Measurements from ENCODE around the gene KCNMB2.

The KCNMB2 gene

DNA sequence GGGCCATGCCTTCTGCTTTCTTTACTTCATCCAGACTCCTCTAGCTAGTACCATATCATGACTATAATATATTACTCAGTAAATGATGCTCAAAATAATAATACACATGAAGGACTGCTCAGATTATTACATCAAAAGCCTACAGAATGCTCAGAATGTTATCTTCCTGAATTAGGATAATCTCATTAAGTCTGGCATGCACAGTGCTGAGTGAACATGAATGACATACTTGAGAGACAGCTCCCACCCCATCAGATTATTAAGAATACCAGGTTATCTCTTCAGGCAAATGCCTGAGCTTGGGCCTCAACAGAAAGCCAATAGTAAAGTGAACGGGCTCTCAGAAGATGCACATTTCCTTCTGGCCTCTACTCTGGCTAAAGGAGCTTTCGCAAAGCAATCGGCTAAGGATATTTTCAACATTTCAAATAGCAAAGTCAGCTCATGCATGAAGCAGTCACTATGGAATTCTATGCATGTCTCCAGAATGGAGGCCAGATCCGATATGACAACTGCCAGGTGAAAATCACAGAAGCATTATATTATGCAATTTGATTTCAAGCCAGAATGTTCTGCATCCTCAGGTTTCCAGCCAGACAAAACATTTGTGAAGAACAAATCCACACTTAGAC lies 122.6 kb downstream of the KCNMB2 start:
- DNase-seq: no peak

DNA sequence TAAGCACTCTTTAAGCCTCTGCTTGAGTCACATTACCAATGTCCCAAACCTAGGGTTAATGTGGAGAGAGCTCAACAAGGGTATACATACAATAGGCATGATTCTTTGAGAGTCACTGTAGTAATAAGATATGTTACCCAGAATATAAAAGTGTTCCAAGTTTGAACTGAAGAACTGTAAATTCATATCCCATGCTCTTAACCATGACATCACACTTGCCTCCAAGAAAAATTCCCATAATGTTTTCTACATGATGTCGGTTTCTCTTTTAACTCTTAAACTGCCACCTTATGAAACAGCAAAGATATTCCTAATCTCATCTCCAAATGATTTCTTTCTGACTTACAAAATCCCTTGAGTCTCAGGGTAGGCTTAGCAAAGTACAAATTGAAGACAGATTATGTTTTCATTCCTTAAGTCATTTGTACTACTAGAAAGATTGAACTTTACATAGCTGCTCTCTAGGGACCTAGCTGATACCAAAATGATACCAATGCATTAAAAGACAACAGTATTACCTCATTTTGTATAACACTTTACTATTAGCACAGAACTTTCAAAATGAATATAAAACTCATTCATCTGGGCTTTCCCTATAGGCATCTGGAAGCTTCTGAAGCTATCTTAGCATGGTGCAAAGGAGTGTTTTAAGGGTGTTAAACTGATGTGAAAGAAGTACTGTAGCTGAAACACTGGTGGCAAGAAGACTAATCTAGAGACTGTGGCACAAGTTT lies 127.1 kb downstream of the KCNMB2 start:
- DNase-seq: no peak

DNA sequence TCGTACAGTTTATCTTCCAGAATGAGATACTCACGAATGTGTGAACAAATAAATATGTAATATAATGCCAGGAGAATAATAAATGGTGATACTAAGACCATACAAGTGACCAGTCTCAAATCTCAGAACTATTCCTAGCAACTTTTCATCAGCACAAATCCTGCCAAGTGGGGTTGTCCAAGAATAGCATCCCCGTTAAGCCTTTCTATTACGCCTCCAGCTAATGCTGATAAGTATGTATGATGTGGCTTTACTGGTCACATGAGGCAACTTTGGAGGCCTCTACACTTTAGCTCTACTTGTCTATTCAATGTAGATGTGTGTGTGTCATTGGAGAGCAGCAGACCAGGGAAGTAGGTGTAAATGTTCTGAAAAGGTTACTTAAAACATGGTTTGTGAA lies 129.5 kb downstream of the KCNMB2 start:
- DNase-seq: no peak

DNA sequence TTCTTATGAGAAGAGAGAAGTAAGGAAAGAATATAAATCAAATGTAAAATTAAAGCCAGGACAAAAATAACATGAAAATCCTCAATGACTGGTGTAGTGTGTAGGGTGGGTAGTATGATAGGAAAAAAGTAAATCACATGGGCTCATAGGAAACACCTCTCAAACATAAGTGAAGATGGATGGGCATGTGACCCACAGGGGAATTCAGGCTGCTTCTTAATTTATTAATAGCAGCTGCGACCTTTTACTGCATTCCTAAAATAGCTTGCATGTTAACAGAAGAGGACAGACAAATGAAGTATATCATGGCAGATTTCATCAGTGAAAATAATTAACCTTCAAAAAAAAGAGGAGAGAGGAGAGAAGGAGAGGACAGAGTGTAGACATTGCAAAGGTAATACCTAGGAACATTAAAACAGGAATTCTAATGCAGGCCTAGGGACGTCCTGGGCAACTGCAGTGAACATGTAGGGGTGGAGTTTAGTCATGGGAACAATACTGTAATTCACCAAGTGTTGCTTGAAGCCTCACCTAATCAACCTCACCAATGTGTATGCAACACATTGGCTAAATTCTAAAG lies 132.9 kb downstream of the KCNMB2 start:
- DNase-seq: no peak

DNA sequence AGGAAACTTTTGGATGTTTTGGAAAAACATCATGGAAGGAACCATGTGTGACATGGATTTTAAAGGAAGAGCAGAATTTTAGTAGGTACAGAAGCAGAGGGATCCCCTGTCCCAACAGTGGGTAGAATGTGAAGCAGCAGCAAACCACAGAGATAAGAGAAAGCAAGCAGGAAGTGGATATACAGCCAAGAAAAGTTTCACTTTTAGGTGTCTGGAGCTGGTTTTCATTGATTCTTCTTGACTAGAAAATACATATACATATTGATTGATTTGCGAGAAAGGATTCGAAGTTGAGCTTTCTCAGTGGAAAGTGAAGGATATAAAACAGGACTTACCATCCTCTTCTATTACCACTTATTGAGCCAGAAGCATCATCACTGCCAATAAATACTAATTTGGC lies 133.5 kb downstream of the KCNMB2 start:
- no peak for DNase-seq

DNA sequence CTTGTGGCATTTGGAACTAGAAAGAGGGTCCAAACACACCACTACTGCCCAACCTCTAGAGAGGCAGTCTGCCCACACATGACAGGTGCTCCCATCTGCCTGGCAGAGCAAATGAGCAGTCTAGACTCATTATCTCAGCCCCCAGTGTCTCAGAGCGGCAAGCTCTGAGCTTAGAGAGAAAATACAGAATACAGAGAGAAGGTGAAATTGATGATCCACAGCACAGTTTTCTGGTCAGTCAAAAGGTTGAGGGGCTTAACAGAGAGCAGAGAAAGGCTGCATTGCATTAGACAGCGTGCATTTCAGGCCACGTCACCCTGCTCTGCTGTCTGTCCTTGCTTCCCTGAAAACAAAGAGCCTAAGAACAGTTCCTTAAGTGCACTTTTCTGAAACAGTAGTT lies 135.1 kb downstream of the KCNMB2 start:
- DNase-seq: no peak

DNA sequence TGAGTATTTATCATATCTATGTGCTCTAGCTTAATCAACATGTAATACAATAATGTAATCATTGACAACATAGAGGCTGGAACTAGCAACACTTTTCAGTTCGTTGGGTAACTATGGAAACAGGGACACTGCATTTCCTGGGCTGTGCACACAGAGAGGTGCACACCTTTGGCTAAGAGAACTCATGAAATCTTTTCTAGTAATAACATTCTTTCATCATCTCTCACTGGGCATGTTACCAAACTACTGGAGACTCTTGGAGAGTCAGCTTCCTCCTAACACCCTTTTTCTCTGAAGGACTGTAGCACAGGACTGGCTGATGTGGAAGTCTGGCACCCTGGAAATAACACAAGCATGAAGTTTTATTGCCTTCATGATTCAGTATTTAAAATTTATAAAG lies 135.6 kb downstream of the KCNMB2 start:
- no peak for DNase-seq

DNA sequence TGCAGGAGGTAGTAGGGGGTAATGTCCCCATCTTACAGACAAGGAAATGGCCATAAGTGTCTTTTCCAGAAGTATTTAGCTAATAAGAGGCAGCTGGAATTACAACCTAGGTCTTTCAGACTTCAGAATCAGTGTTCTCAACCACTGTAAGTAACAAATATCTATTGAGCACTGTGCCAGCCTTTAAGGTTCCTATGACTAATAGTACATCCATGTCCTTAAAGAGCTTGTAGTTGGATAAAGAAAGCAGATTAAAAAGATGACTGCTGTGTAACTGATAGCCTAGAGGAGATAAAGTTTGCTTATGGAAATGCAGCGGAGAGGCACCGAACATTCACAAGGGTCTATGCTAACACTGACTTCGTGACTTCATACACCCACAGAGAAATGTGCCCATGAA lies 136.0 kb downstream of the KCNMB2 start:
- no peak for DNase-seq

DNA sequence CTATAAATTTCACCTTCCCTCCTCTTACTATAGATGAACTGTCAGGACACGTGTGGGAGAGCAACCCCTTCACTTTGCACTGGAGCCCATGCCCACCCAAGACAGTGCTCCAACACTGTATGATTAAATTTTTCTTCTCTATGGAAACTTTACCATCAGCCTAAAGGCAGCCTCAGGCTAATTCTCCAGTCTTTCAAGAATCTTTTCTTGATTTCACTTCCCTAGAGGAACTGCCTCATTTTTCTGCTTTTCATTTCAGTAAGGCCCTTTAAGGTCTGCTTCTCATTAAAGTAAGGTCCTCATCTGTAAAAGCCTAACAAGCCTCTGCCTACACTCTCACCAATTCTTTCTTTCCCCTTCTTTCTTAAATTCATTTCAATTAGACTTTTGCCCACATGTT lies 137.3 kb downstream of the KCNMB2 start:
- DNase-seq: no peak

DNA sequence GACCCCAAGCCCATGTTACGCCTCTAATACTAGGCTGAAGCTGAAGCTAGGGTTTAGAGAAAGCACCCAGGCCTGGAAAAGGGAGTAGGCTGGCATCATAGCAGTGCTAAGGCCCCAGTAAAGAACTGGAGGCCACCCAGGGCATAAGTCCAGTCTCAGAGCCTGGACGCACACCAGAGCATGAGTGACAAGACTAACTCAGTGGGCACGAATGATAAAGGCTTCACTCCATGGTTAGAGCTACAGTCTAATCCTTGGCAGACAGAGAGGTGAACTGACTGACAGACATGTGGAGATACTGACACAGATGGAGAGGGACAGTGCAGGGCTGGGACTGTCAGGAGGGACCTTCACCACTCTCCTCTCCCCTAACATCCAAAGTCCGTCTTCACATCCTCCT lies 139.8 kb downstream of the KCNMB2 start:
- no peak for DNase-seq

DNA sequence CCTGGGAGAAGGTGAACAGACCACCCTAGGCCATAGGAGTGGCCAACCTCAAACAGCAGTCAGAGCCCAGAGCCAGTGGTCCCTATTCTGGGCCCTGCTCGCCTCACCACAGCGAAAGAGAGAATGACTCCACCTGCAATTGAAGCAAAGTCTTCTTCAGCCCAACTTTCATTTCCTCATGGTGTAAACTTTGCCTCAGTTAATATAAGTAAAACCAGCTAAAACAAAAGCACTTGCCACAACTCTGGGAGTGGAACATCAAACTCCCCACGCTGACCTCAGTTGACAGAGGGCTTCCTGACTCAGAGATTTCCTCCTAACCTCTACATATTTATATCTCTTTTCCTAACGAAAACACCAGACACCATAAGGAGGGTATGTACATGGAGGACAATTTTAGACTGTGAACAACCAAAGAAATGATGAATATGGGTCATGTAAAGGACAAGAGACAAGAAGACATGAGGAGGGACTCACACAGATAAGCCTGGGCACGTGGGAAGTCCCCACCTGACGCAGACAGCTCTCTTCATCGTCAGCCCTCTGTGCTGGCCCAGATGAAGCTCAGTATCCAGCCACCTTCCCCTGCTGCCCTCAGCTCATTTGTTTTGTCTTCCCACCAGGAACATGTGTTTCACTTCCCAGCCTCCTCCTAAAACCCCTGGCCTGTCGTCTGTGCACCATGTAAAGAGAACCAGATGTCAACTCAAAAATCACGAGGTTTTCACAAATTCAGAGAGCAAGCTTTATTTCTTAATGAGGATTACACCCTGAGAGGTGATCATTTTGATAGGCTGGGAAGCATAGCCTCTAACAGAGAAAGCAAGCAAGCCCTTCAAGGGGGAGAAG lies 140.9 kb downstream of the KCNMB2 start:
- DNase-seq: no peak

DNA sequence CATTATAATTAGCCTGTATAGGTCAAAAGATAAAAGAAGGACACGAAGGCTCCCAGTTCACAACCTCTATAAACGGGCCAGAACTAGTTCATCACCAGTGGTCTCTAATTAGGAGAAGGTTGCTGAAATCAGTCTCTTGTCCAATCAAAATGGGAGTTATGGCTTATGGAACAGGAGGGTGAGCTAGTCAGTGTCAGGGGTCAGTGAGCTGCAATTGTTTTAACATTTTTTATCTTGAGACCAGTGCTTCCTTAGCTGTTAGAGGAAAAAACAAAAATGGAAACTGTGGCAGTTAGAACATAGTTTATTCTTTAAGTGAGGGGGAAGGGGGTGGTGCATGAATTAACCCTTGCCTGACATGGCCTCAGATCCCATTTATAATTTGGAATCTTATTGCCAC lies 141.7 kb downstream of the KCNMB2 start:
- no peak for DNase-seq

DNA sequence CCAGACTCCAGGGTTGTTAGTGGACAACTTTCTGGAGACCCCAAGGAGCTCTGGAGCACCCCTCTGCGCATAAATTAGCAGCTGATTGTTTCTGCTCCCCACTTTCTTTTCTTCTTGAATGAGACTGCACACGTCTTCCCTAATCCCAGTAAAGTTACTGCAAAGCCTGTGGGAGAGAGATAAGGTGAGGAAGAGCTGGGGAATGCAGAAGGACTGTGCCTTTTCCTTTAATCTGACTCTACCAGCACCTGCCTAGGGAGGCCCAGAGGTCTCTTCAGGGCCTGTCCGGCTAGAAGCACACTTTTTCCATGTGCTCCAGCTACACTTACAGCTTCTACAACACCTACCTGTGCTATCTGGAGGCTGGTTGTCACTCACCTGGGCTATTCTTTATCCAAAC lies 143.8 kb downstream of the KCNMB2 start:
- DNase-seq: no peak

DNA sequence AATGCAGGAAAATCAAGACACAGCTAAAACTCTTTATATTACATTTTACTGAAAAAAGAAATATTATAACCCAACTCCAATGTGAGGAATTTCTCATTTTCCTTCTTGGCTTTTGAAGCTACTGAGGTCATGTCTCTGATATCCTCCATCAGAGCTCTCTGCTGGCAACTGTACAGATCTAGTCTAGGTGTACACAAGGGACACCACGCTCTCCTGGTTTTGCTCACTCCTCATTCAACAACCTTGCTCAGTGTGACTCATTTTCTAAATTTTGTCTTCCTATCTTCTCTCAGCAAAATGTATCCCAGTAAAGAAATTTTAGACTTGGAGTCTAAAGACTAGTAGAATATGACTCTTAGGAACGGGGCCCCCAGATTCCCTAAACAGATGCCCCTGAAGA lies 144.3 kb downstream of the KCNMB2 start:
- no peak for DNase-seq

DNA sequence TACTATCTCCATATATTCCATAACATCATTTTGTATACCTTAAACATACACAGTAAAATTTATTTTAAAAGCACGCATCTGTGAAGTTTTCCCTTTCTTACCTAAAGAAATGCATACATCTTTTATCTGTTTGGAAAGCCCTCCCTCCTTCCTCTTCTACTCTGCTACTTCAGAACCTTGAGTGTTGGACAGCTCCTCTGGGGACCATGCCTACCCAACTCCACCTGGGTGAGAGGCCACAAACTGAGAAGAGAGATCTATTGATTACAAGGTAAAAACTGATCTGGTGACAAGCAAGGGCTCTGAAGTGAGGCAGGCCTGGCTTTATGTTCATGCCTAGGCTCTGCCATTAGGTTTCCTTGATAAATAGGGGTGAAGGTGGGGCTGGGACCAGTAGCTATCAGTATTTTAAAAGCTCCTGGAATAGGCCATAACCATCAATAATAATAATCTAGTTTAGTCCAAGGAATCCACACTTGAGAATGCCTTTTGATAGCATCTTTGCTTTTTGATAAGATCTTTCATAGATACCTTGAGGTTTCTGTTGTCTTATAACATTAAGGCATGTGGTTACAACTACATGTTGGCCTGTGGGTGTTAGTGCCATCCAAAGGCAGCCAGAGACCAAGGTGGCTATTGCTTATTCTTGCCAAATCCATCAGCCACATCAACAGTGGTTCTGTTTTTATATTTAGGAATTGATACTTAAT lies 148.8 kb downstream of the KCNMB2 start:
- no peak for DNase-seq

DNA sequence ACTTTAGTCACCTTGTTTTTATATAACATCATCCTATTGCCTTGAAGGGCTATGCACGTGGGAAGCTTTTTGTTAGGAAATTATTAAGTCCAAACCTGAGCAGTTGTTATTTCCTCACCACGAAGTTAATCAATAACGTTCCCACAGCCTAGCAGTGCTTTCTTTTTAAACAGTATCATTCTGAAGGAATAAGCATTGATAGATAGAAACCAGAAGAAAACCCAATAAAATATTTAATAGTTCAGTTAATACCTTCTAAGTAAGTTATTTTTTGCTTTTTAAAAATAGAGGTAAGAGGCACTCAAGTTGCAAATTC lies 149.3 kb downstream of the KCNMB2 start:
- DNase-seq: no peak

DNA sequence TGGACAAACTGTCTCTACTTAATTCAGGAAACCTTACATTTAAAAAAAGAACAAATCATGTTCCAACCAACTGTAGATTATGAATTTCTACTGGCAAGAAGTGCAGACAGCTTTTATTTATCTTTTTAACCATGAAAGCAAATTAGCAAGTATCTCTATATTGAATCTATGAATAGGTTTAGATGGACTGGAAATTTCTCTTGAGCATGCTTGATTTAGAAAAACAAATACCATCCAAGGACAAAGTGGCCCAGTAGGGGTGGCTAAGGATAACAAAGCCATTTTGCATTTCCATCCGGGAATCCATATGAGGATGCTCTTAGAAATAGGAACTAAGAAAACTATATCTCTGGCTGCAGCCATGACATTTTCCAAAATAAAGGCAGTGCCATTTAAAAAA lies 150.6 kb downstream of the KCNMB2 start:
- no peak for DNase-seq

DNA sequence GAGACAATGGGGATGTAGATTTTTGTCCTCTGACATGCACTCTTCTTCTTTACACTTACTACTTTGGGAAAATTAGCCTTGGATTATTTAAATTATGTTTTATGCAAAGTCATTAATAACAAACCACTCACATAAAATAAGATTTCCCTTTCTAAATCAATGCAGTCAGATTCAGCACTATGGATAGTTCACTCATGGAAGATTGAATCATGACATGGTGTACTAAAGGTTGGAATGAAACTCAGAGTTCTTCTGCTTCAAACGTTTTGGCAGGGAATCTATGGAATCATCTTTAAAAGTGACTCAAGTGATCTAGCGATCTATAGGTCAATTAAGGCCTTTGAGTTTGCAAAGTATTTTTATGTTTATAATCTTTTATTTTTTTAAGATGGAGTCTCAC lies 154.3 kb downstream of the KCNMB2 start:
- no peak for DNase-seq

DNA sequence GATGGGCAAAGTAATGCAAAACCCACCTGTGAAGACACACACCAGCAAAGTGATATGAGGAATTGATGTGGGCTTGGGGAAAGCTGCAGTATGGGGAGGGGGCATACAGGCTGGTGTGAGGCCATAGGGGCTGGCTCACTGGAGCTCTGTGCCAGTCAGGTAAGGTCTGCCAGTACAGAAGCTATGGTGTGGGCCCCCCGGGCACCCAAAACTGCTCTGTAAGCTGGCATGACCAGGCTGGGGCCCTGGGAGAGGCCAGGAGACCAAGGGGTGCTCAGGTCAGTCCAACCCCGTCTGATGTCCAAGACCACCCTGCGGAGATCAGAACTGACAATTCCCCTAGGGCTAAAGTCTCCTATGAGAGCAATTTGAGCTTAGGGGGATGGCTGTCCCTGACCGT lies 163.1 kb downstream of the KCNMB2 start:
- no peak for DNase-seq

DNA sequence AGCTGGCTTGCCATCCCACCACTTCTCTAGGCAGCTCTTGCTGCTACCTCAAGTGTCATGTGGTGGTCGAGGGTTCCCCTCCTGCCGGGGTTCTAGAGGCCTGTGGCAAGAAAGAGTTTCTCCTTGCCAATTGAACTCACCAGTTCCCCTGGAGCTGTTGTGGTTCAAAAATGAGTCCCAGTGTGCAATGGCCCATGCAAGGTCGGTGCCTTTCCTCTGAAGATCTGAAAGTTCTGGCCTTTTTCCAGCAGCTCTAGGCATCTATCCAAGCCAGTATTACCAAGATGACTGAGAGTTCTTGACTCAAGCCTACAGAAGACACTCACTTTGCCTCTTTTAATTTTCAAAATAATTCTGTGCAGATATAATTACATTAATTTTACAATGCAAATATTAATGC lies 163.6 kb downstream of the KCNMB2 start:
- no peak for DNase-seq

DNA sequence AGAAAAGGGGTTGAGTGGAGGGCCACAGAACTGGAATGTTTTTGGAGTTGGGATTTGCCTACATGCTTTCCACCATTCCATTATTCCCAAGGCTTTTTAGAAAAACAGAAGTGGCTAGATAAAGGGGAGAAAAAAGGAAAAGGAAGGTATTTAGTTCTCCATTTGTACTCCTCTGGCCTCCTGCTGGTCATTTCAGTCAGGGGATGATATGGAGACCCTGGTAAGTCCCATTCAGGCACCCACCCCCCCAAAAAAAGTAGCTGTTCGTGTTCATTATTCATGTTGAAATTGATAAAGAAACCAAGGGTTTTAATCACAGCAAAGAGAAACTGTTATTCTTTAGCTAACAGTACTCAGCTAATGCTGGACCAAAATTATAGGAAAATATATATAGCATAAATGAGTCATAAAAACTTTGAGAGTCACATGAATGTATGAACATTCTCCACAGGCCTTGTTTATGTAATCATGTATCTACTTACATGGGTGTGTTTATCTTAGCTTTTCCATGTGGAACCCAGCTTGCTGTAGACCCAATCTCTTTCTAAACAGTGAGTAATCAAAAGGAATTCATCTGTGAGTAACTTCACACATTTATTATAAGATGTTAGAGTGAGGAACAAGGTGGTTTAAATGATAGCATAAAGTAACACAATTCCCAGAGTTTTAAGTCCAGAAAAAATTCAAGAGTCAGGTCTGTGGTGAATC lies 167.2 kb downstream of the KCNMB2 start:
- DNase-seq: no peak

DNA sequence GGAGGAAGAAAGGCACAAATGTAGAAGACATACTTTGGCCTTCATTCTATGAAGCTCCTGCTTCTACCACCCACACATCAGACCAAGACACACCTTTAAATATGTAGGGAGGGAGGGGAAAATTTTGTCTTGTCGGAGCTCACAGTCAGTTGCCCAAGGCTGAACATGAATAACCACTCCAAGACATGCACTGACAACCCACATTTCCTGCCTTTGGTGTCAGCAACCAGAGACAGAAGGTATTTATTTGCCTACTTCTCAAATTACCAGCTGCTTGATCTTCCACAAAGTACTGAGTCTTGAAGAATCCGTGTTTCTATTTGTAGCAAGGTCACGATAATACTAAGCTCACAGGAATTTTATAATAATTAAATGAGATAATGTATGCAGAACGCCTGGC lies 169.7 kb downstream of the KCNMB2 start:
- no peak for DNase-seq

DNA sequence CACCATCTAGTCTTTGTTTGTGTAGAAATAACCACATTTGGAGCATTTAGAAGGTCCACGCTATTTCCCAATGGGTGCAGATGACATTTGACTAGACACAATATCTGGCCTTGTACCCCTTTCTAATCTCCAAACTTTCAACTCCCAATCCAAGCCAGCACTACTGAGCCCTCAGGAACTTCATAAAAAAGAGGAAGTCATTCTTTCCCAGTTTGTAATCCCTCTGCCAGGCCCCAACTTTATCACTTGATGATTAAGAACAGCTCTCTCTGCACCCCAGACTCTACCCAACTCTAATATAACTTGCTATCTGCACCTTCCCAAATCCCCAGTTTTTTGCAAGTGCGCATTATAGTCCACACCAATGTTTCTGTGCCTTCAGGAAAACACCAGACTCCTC lies 170.2 kb downstream of the KCNMB2 start:
- DNase-seq: no peak

Measured in CD4-positive, alpha-beta T cell treated with Interferon gamma for 1 hour (primary cell).